HEK293 (cell line): ENCODE data around the gene EDN1.

Experiments
- CTCF ChIA-PET: fragments of 350-600 bp; formaldehyde crosslinking; extraction: SDS; loops from one replicate; lab custom pipeline; 2021; ENCODE audit warnings: antibody characterized with exemption; lab: Yijun Ruan, JAX
- POLR2A ChIA-PET: fragments of 300-600 bp; formaldehyde crosslinking; extraction: SDS; loops from one replicate; lab custom pipeline; 2020; ENCODE audit warnings: antibody characterized with exemption, inconsistent platforms; lab: Yijun Ruan, JAX
- H3K27ac ChIP-seq: fragments of 200-500 bp; sonication (Bioruptor generic); 2 replicates; pipeline ENCODE4 v1.5.1; 2014; ENCODE audit warnings: low read depth, low read length, control low read depth, inconsistent platforms; ENCODE audit errors: extremely low read depth
- H3K36me3 ChIP-seq, 2 experiments: fragments of 200-500 bp in 1 of 2; sonication (Bioruptor generic) in 1 of 2; 1 replicate in 1 of 2; 2 replicates in 1 of 2; pipeline ENCODE4 v1.5.1; 2014 to 2017; ENCODE audit warnings: inconsistent platforms in 2 of 2, low read length in 2 of 2; ENCODE audit not compliant: control insufficient read depth in 2 of 2, insufficient read depth in 1 of 2
- H3K4me1 ChIP-seq: fragments of 200-500 bp; sonication (Bioruptor generic); 2 replicates; pipeline ENCODE4 v1.5.1; 2014; ENCODE audit warnings: mild to moderate bottlenecking, low read length, inconsistent platforms; ENCODE audit not compliant: control insufficient read depth, insufficient read depth
- H3K4me3 ChIP-seq: 2 replicates; pipeline ENCODE4 v1.5.1; 2011; ENCODE audit warnings: low read depth, mild to moderate bottlenecking, control low read depth, low read length, moderate library complexity
- H3K9me3 ChIP-seq: fragments of 200-500 bp; sonication (Bioruptor generic); 2 replicates; pipeline ENCODE4 v1.5.1; 2014; ENCODE audit warnings: low read depth, low read length, inconsistent platforms; ENCODE audit not compliant: control insufficient read depth, insufficient read depth
- IKZF3 ChIP-seq: fragments of 450-650 bp; IDR thresholded peaks from 2 replicates; pipeline ENCODE4 v1.5.0; 2018; ENCODE audit warnings: missing biosample characterization, mild to moderate bottlenecking, missing genetic modification characterization, moderate library complexity
- SP2 ChIP-seq: fragments of 450-650 bp; formaldehyde crosslinking; IDR thresholded peaks from 2 replicates; pipeline ENCODE4 v1.5.1; 2016; ENCODE audit warnings: missing biosample characterization, missing genetic modification characterization
- ZBTB17 ChIP-seq: fragments of 450-650 bp; formaldehyde crosslinking; IDR thresholded peaks from 2 replicates; pipeline ENCODE4 v1.5.1; 2016; ENCODE audit warnings: missing biosample characterization, missing genetic modification characterization
- ZBTB48 ChIP-seq: fragments of 450-650 bp; formaldehyde crosslinking; IDR thresholded peaks from 2 replicates; pipeline ENCODE4 v1.5.1; 2016; ENCODE audit warnings: missing biosample characterization, missing genetic modification characterization
- ZBTB8A ChIP-seq: fragments of 450-650 bp; formaldehyde crosslinking; IDR thresholded peaks from 2 replicates; pipeline ENCODE4 v1.5.1; 2016; ENCODE audit warnings: missing biosample characterization, missing genetic modification characterization
- ZNF132 ChIP-seq: fragments of 450-650 bp; formaldehyde crosslinking; IDR thresholded peaks from 2 replicates; pipeline ENCODE4 v1.5.1; 2017; ENCODE audit warnings: missing biosample characterization, missing genetic modification characterization, borderline replicate concordance
- ZNF423 ChIP-seq: fragments of 450-650 bp; formaldehyde crosslinking; IDR thresholded peaks from 2 replicates; pipeline ENCODE4 v1.5.1; 2016; ENCODE audit warnings: missing biosample characterization, missing genetic modification characterization
- ZNF521 ChIP-seq: fragments of 450-650 bp; formaldehyde crosslinking; IDR thresholded peaks from 2 replicates; pipeline ENCODE4 v1.5.1; 2017; ENCODE audit warnings: missing biosample characterization, mild to moderate bottlenecking, missing genetic modification characterization
- ZNF677 ChIP-seq: fragments of 450-650 bp; IDR thresholded peaks from 2 replicates; pipeline ENCODE4 v1.5.0; 2018; ENCODE audit warnings: missing biosample characterization, mild to moderate bottlenecking, missing genetic modification characterization, moderate library complexity
- ZNF791 ChIP-seq: fragments of 450-650 bp; formaldehyde crosslinking; IDR thresholded peaks from 2 replicates; pipeline ENCODE4 v1.5.1; 2016; ENCODE audit warnings: missing biosample characterization, missing genetic modification characterization
- ZNF830 ChIP-seq: fragments of 450-650 bp; IDR thresholded peaks from 2 replicates; pipeline ENCODE4 v1.5.0; 2018; ENCODE audit warnings: missing biosample characterization, missing genetic modification characterization, low read depth, mild to moderate bottlenecking, moderate library complexity
- ZSCAN16 ChIP-seq: fragments of 450-650 bp; formaldehyde crosslinking; IDR thresholded peaks from 2 replicates; pipeline ENCODE4 v1.5.1; 2016; ENCODE audit warnings: missing biosample characterization, missing genetic modification characterization
- TF ChIP-seq, protein P1 (sequence below): fragments of 450-650 bp; formaldehyde crosslinking; IDR thresholded peaks from 2 replicates; pipeline ENCODE4 v1.5.1; 2017; ENCODE audit warnings: missing biosample characterization, missing genetic modification characterization
- TF ChIP-seq, protein P2 (sequence below): fragments of 450-650 bp; formaldehyde crosslinking; IDR thresholded peaks from 2 replicates; pipeline ENCODE4 v1.5.1; 2016; ENCODE audit warnings: missing biosample characterization, missing genetic modification characterization, borderline replicate concordance
- TF ChIP-seq, protein P3 (sequence below): fragments of 450-650 bp; formaldehyde crosslinking; IDR thresholded peaks from 2 replicates; pipeline ENCODE4 v1.5.1; 2017; ENCODE audit warnings: missing biosample characterization, missing genetic modification characterization
- TF ChIP-seq, protein P4 (sequence below): fragments of 450-650 bp; formaldehyde crosslinking; IDR thresholded peaks from 2 replicates; pipeline ENCODE4 v1.5.1; 2017; ENCODE audit warnings: missing biosample characterization, missing genetic modification characterization
- TF ChIP-seq, protein P5 (sequence below): fragments of 450-650 bp; formaldehyde crosslinking; IDR thresholded peaks from 2 replicates; pipeline ENCODE4 v1.5.1; 2016; ENCODE audit warnings: missing biosample characterization, missing genetic modification characterization
- TF ChIP-seq, protein P6 (sequence below): fragments of 450-650 bp; formaldehyde crosslinking; IDR thresholded peaks from 2 replicates; pipeline ENCODE4 v1.5.1; 2017; ENCODE audit warnings: missing biosample characterization, missing genetic modification characterization

The EDN1 gene

DNA sequence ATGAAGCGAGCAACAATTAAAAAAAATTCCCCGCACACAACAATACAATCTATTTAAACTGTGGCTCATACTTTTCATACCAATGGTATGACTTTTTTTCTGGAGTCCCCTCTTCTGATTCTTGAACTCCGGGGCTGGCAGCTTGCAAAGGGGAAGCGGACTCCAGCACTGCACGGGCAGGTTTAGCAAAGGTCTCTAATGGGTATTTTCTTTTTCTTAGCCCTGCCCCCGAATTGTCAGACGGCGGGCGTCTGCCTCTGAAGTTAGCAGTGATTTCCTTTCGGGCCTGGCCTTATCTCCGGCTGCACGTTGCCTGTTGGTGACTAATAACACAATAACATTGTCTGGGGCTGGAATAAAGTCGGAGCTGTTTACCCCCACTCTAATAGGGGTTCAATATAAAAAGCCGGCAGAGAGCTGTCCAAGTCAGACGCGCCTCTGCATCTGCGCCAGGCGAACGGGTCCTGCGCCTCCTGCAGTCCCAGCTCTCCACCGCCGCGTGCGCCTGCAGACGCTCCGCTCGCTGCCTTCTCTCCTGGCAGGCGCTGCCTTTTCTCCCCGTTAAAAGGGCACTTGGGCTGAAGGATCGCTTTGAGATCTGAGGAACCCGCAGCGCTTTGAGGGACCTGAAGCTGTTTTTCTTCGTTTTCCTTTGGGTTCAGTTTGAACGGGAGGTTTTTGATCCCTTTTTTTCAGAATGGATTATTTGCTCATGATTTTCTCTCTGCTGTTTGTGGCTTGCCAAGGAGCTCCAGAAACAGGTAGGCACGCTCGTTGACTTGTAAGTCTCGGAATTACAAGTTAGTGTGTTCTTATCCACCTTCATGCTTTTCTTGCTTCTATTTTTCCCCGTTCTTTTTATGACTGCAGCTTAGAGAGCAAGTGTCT is at the start of gene EDN1 (continued):
- peak; percentile 60 for TF ChIP-seq ZBTB17 (tag by site-specific recombination)

DNA sequence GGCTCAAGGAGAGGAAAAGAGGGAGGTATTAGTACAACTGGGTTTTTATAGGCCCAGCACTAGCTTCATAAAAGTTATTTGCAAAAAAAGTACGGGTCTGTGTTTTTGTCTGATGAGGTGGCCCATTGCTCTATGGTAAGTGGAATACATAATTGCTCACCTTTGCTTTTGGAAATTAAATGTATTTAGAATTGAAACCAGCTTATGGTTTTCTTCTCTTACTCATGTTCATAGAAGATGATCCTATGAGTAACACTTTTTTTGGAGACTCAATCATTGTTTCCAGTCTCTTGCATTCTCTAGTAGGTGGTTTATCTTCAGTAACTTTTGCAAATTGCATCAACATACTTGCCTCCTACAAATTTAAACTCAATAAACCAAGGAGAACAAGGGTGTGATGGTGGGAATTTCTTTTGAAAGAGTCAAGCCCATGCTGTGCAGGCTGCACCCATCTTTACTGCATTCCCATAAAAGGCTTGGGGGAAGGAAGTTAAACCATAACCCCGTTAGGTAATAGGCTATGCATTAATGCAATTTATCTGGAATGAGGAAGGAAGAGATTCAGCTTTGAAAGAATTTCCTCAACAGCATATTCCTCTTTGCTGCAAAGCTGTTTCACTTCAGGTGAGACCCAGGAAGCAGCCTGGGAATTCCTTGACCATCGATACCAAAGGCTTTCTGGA is 48.5 kb upstream of the EDN1 start:
- Histone ChIP-seq H3K4me3 (no peak overlapping the region), H3K27ac (no peak overlapping the region), H3K36me3 (no peaks in the 10 kb centered on the region), H3K4me1 (peaks cover 10% of the 10 kb centered on the region; the same call in 1 of the 2 replicates), H3K9me3 (no peaks in the 10 kb centered on the region)
- ChIA-PET CTCF (interaction anchor here (0.5 to 2.0 kb wide), 7 partner anchors 9 to 626 kb away, joined by 3 to 5 read pairs (median 3); no protein-coding TSS in a partner anchor), POLR2A (interaction anchor here (0.6 kb wide), 1 partner anchor 54 kb away, joined by 4 read pairs; no protein-coding TSS in a partner anchor)
- TF ChIP-seq ZBTB8A (tag by site-specific recombination) (no peak), ZBTB48 (tag by site-specific recombination) (no peak), ZNF132 (tag by site-specific recombination) (no peak), ZNF830 (no peak), ZNF521 (tag by site-specific recombination) (no peak), ZSCAN16 (tag by site-specific recombination) (no peak), ZNF677 (tag by site-specific recombination) (no peak), ZNF791 (tag by site-specific recombination) (no peak), SP2 (tag by site-specific recombination) (no peak), IKZF3 (tag by site-specific recombination) (no peak), ZNF423 (tag by site-specific recombination) (no peak)
- TF ChIP-seq, protein P1, sequence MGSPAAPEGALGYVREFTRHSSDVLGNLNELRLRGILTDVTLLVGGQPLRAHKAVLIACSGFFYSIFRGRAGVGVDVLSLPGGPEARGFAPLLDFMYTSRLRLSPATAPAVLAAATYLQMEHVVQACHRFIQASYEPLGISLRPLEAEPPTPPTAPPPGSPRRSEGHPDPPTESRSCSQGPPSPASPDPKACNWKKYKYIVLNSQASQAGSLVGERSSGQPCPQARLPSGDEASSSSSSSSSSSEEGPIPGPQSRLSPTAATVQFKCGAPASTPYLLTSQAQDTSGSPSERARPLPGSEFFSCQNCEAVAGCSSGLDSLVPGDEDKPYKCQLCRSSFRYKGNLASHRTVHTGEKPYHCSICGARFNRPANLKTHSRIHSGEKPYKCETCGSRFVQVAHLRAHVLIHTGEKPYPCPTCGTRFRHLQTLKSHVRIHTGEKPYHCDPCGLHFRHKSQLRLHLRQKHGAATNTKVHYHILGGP (tag by site-specific recombination) = no peak
- TF ChIP-seq, protein P2, sequence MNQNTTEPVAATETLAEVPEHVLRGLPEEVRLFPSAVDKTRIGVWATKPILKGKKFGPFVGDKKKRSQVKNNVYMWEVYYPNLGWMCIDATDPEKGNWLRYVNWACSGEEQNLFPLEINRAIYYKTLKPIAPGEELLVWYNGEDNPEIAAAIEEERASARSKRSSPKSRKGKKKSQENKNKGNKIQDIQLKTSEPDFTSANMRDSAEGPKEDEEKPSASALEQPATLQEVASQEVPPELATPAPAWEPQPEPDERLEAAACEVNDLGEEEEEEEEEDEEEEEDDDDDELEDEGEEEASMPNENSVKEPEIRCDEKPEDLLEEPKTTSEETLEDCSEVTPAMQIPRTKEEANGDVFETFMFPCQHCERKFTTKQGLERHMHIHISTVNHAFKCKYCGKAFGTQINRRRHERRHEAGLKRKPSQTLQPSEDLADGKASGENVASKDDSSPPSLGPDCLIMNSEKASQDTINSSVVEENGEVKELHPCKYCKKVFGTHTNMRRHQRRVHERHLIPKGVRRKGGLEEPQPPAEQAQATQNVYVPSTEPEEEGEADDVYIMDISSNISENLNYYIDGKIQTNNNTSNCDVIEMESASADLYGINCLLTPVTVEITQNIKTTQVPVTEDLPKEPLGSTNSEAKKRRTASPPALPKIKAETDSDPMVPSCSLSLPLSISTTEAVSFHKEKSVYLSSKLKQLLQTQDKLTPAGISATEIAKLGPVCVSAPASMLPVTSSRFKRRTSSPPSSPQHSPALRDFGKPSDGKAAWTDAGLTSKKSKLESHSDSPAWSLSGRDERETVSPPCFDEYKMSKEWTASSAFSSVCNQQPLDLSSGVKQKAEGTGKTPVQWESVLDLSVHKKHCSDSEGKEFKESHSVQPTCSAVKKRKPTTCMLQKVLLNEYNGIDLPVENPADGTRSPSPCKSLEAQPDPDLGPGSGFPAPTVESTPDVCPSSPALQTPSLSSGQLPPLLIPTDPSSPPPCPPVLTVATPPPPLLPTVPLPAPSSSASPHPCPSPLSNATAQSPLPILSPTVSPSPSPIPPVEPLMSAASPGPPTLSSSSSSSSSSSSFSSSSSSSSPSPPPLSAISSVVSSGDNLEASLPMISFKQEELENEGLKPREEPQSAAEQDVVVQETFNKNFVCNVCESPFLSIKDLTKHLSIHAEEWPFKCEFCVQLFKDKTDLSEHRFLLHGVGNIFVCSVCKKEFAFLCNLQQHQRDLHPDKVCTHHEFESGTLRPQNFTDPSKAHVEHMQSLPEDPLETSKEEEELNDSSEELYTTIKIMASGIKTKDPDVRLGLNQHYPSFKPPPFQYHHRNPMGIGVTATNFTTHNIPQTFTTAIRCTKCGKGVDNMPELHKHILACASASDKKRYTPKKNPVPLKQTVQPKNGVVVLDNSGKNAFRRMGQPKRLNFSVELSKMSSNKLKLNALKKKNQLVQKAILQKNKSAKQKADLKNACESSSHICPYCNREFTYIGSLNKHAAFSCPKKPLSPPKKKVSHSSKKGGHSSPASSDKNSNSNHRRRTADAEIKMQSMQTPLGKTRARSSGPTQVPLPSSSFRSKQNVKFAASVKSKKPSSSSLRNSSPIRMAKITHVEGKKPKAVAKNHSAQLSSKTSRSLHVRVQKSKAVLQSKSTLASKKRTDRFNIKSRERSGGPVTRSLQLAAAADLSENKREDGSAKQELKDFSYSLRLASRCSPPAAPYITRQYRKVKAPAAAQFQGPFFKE = no peak
- TF ChIP-seq, protein P3, sequence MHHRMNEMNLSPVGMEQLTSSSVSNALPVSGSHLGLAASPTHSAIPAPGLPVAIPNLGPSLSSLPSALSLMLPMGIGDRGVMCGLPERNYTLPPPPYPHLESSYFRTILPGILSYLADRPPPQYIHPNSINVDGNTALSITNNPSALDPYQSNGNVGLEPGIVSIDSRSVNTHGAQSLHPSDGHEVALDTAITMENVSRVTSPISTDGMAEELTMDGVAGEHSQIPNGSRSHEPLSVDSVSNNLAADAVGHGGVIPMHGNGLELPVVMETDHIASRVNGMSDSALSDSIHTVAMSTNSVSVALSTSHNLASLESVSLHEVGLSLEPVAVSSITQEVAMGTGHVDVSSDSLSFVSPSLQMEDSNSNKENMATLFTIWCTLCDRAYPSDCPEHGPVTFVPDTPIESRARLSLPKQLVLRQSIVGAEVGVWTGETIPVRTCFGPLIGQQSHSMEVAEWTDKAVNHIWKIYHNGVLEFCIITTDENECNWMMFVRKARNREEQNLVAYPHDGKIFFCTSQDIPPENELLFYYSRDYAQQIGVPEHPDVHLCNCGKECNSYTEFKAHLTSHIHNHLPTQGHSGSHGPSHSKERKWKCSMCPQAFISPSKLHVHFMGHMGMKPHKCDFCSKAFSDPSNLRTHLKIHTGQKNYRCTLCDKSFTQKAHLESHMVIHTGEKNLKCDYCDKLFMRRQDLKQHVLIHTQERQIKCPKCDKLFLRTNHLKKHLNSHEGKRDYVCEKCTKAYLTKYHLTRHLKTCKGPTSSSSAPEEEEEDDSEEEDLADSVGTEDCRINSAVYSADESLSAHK (tag by site-specific recombination) = no peak
- TF ChIP-seq, protein P4, sequence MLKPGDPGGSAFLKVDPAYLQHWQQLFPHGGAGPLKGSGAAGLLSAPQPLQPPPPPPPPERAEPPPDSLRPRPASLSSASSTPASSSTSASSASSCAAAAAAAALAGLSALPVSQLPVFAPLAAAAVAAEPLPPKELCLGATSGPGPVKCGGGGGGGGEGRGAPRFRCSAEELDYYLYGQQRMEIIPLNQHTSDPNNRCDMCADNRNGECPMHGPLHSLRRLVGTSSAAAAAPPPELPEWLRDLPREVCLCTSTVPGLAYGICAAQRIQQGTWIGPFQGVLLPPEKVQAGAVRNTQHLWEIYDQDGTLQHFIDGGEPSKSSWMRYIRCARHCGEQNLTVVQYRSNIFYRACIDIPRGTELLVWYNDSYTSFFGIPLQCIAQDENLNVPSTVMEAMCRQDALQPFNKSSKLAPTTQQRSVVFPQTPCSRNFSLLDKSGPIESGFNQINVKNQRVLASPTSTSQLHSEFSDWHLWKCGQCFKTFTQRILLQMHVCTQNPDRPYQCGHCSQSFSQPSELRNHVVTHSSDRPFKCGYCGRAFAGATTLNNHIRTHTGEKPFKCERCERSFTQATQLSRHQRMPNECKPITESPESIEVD (tag by site-specific recombination) = no peak
- TF ChIP-seq, protein P5, sequence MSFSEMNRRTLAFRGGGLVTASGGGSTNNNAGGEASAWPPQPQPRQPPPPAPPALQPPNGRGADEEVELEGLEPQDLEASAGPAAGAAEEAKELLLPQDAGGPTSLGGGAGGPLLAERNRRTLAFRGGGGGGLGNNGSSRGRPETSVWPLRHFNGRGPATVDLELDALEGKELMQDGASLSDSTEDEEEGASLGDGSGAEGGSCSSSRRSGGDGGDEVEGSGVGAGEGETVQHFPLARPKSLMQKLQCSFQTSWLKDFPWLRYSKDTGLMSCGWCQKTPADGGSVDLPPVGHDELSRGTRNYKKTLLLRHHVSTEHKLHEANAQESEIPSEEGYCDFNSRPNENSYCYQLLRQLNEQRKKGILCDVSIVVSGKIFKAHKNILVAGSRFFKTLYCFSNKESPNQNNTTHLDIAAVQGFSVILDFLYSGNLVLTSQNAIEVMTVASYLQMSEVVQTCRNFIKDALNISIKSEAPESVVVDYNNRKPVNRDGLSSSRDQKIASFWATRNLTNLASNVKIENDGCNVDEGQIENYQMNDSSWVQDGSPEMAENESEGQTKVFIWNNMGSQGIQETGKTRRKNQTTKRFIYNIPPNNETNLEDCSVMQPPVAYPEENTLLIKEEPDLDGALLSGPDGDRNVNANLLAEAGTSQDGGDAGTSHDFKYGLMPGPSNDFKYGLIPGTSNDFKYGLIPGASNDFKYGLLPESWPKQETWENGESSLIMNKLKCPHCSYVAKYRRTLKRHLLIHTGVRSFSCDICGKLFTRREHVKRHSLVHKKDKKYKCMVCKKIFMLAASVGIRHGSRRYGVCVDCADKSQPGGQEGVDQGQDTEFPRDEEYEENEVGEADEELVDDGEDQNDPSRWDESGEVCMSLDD (tag by site-specific recombination) = no peak
- TF ChIP-seq, protein P6, sequence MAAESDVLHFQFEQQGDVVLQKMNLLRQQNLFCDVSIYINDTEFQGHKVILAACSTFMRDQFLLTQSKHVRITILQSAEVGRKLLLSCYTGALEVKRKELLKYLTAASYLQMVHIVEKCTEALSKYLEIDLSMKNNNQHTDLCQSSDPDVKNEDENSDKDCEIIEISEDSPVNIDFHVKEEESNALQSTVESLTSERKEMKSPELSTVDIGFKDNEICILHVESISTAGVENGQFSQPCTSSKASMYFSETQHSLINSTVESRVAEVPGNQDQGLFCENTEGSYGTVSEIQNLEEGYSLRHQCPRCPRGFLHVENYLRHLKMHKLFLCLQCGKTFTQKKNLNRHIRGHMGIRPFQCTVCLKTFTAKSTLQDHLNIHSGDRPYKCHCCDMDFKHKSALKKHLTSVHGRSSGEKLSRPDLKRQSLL (tag by site-specific recombination) = no peak
